HCT116 (cell line): ENCODE data around the gene STK32C. TPM values are rescaled to one million over a fixed set of nuclear protein-coding genes. Genes with fewer than 3 reads are reported as not detected.

Experiments used
- ATAC-seq: fragments of 200-7000 bp; cut with Tn5 transposase; 2 replicates; pipeline ENCODE4 v1.9.1; 2020; ENCODE audit warnings: mild to moderate bottlenecking, moderate library complexity
- BruUV-seq: library from RNA; stranded (reverse); fragments of 400-500 nt; replicated peaks from 2 replicates; lab custom pipeline; 2021; lab: Mats Ljungman, UMichigan
- CTCF ChIA-PET: fragments of 300-600 bp; sonication (Branson Sonifier 250); formaldehyde crosslinking; loops from one replicate; lab custom pipeline; 2021; ENCODE audit warnings: antibody characterized with exemption; lab: Charles Lee
- POLR2A ChIA-PET: fragments of 300-600, 350-600 bp; sonication (Branson Sonifier 250); formaldehyde crosslinking; loops from one replicate; lab custom pipeline; 2021; ENCODE audit warnings: antibody characterized with exemption; lab: Charles Lee
- RAD21 ChIA-PET, 2 experiments: fragments of 300-600 bp; sonication (Branson Sonifier 250); formaldehyde crosslinking; loops; one replicate each; lab custom pipeline; 2023; ENCODE audit warnings: low total read pairs in 2 of 2; ENCODE audit not compliant: uncharacterized antibody in 2 of 2, unreplicated experiment in 2 of 2, low non-redundant PET in 1 of 2; lab: Charles Lee
- DNase-seq: peaks from one replicate; pipeline ENCODE4 v3.0.0-alpha.2; 2010; ENCODE audit warnings: low read depth, low spot score
- H2AFZ ChIP-seq: fragments of 200-600 bp; shearing (Covaris generic), sonication (generic); 2 replicates; pipeline ENCODE4 v1.6.1; 2017; ENCODE audit warnings: low read depth, mixed run types, mixed read lengths, antibody characterized with exemption, low read length; ENCODE audit not compliant: poor library complexity, severe bottlenecking
- H3K27ac ChIP-seq: 2 replicates; pipeline ENCODE4 v1.5.1; 2012; ENCODE audit warnings: low read depth, low read length
- H3K27me3 ChIP-seq: fragments of 200-600 bp; sonication (generic); 2 replicates; pipeline ENCODE4 v1.6.1; 2016; ENCODE audit warnings: mixed run types, low read length, mixed read lengths; ENCODE audit not compliant: insufficient read depth
- H3K36me3 ChIP-seq, 2 experiments: fragments of 200-500 bp in 1 of 2; fragments of 200-600 bp in 1 of 2; sonication (Bioruptor generic) in 1 of 2; sonication (generic) in 1 of 2; 2 replicates each; pipeline versions ENCODE4 v1.5.1 to v1.6.1; 2014 to 2016; ENCODE audit warnings: low read length in 2 of 2, inconsistent platforms in 1 of 2, mixed read lengths in 1 of 2, mixed run types in 1 of 2; ENCODE audit not compliant: insufficient read depth in 2 of 2, control insufficient read depth in 1 of 2
- H3K4me1 ChIP-seq, 2 experiments: fragments of 200-600 bp in 1 of 2; sonication (generic) in 1 of 2; 2 replicates each; pipeline versions ENCODE4 v1.5.1 to v1.6.1; 2012 to 2017; ENCODE audit warnings: low read length in 2 of 2, inconsistent platforms in 1 of 2, mild to moderate bottlenecking in 1 of 2, mixed read lengths in 1 of 2, mixed run types in 1 of 2, moderate library complexity in 1 of 2; ENCODE audit not compliant: insufficient read depth in 2 of 2, control insufficient read depth in 1 of 2
- H3K4me2 ChIP-seq: fragments of 200-600 bp; sonication (generic); 2 replicates; pipeline ENCODE4 v1.6.1; 2017; ENCODE audit warnings: mixed run types, low read length, mixed read lengths
- H3K4me3 ChIP-seq, 2 experiments: fragments of 200-600 bp in 1 of 2; sonication (generic) in 1 of 2; replicated peaks in 1 of 2; 2 replicates each; pipeline ENCODE4 v1.5.1; 2011 to 2016; ENCODE audit warnings: low read length in 2 of 2, control low read depth in 1 of 2, low read depth in 1 of 2, mild to moderate bottlenecking in 1 of 2, mixed read lengths in 1 of 2, mixed run types in 1 of 2
- H3K79me2 ChIP-seq: fragments of 200-600 bp; sonication (generic); 2 replicates; pipeline ENCODE4 v1.6.1; 2017; ENCODE audit warnings: mild to moderate bottlenecking, mixed run types, low read length, moderate library complexity, mixed read lengths; ENCODE audit not compliant: insufficient read depth
- H3K9ac ChIP-seq: fragments of 200-600 bp; sonication (generic); 2 replicates; pipeline ENCODE4 v1.6.1; 2016; ENCODE audit warnings: low read length, mixed read lengths
- H3K9me2 ChIP-seq: fragments of 200-600 bp; sonication (generic), shearing (Covaris generic); 2 replicates; pipeline ENCODE4 v1.6.1; 2017; ENCODE audit warnings: mixed run types, mild to moderate bottlenecking, moderate library complexity; ENCODE audit not compliant: insufficient read depth
- H3K9me3 ChIP-seq, 2 experiments: fragments of 200-500 bp in 1 of 2; fragments of 200-600 bp in 1 of 2; sonication (Bioruptor generic) in 1 of 2; sonication (generic) in 1 of 2; 2 replicates each; pipeline ENCODE4 v1.6.1; 2014 to 2017; ENCODE audit warnings: low read length in 2 of 2, mixed read lengths in 2 of 2, inconsistent platforms in 1 of 2, low read depth in 1 of 2, mild to moderate bottlenecking in 1 of 2, mixed run types in 1 of 2, moderate library complexity in 1 of 2; ENCODE audit not compliant: control insufficient read depth in 1 of 2, insufficient read depth in 1 of 2
- H4K20me1 ChIP-seq: fragments of 200-600 bp; sonication (generic), shearing (Covaris generic); 2 replicates; pipeline ENCODE4 v1.6.1; 2017; ENCODE audit warnings: mixed run types, mild to moderate bottlenecking, moderate library complexity; ENCODE audit not compliant: insufficient read depth
- ATF3 ChIP-seq: IDR thresholded peaks from 2 replicates; pipeline ENCODE4 v1.6.1; 2012
- CTCF ChIP-seq, 3 experiments: fragments of 200-600 bp in 1 of 3; sonication (generic) in 1 of 3; IDR thresholded peaks in 2 of 3; conservative IDR thresholded peaks in 1 of 3; 2 replicates each; pipeline ENCODE4 v1.5.1; 2012 to 2017; ENCODE audit warnings: low read depth in 2 of 3, low read length in 2 of 3, antibody characterized with exemption in 1 of 3, borderline replicate concordance in 1 of 3, control low read depth in 1 of 3, mild to moderate bottlenecking in 1 of 3, mixed read lengths in 1 of 3, mixed run types in 1 of 3, moderate library complexity in 1 of 3; ENCODE audit not compliant: insufficient read depth in 1 of 3
- ELF1 ChIP-seq: IDR thresholded peaks from 2 replicates; pipeline ENCODE4 v1.6.1; 2012; ENCODE audit warnings: low read depth, borderline replicate concordance
- JUND ChIP-seq: IDR thresholded peaks from 2 replicates; pipeline ENCODE4 v1.6.1; 2012
- MAX ChIP-seq: IDR thresholded peaks from 2 replicates; pipeline ENCODE4 v1.6.1; 2012
- POLR2A ChIP-seq: IDR thresholded peaks from 2 replicates; pipeline ENCODE4 v1.7.0; 2011; ENCODE audit warnings: borderline replicate concordance; ENCODE audit not compliant: insufficient read depth, insufficient read length; ENCODE audit errors: extremely low read depth
- POLR2AphosphoS5 ChIP-seq: IDR thresholded peaks from 2 replicates; pipeline ENCODE4 v1.6.1; 2011; ENCODE audit warnings: mild to moderate bottlenecking, low read depth, low read length, moderate library complexity
- REST ChIP-seq: IDR thresholded peaks from 2 replicates; pipeline ENCODE4 v1.6.1; 2012; ENCODE audit warnings: low read depth
- SIN3A ChIP-seq: IDR thresholded peaks from 2 replicates; pipeline ENCODE4 v1.6.1; 2012; ENCODE audit warnings: low read depth
- SP1 ChIP-seq: IDR thresholded peaks from 2 replicates; pipeline ENCODE4 v1.6.1; 2012; ENCODE audit warnings: low read depth
- SRF ChIP-seq: IDR thresholded peaks from 2 replicates; pipeline ENCODE4 v1.6.1; 2012; ENCODE audit warnings: low read depth
- YY1 ChIP-seq: IDR thresholded peaks from 2 replicates; pipeline ENCODE4 v1.6.1; 2011; ENCODE audit warnings: low read length, low read depth, moderate library complexity, mild to moderate bottlenecking; ENCODE audit not compliant: insufficient replicate concordance; ENCODE audit errors: extremely low read depth
- intact Hi-C: fragments of 100-400 bp; cut with micrococcal nuclease; formaldehyde crosslinking; loops from 2 replicates; pipeline ENCODE4 v1.10.0; 2022
- total RNA-seq: library from RNA; stranded (reverse); gene quantifications from one replicate; pipeline ENCODE4 v1.2.1, GENCODE V29; 2021; ENCODE audit not compliant: unreplicated experiment

STK32C gene
- total RNA-seq, 1 experiment from 2014 or later = 29.7 TPM

- Histone ChIP-seq H3K27me3 (no peaks in the 10 kb centered on the region), H3K79me2 (no peaks in the 10 kb centered on the region), H3K9ac (no peak overlapping the region), H3K9me2 (no peaks in the 10 kb centered on the region), H3K36me3 (no peaks in the 10 kb centered on the region), H3K4me1 (no peaks in the 10 kb centered on the region), H3K9me3 (no peaks in the 10 kb centered on the region), H3K4me3 (no peak overlapping the region), H4K20me1 (no peaks in the 10 kb centered on the region), H3K27ac (no peak overlapping the region), H3K4me2 (no peak overlapping the region), H2AFZ (no peak overlapping the region)
- RAD21 ChIA-PET = no interaction called here
- intact Hi-C loops = no loop called here
- POLR2A ChIA-PET = no interaction called here
- DNase-seq (no peak), ATAC-seq (no peak)
- BruUV-seq = no TSS peak
- CTCF ChIA-PET = no interaction called here
- TF ChIP-seq REST (peak; percentile 77), SIN3A (no peak)
Observed at GRCh38 chr10:132193907-132194552, 113.7 kb downstream of the STK32C start.

- no peak overlapping the region for H3K4me2 ChIP-seq
- H3K9me2 ChIP-seq = no peaks in the 10 kb centered on the region
- no peaks in the 10 kb centered on the region for H3K79me2 ChIP-seq
- no TSS peak for BruUV-seq
- no peak overlapping the region for H2AFZ ChIP-seq
- TF ChIP-seq POLR2AphosphoS5 (no peak), ELF1 (no peak), SRF (no peak), CTCF (IDR thresholded peaks at IDR 0.05 in 2 of 3, conservative IDR thresholded peaks at IDR 0.05 in 1 of 3; ENCODE audit: borderline replicate concordance in 1 of 3, insufficient read depth in 1 of 3, low read depth in 2 of 3, low read length in 2 of 3) (no peak), POLR2A (no peak), SIN3A (no peak), ATF3 (no peak), MAX (no peak), JUND (no peak), SP1 (no peak), YY1 (no peak)
- no peak for DNase-seq
- ChIA-PET POLR2A (no interaction called here), CTCF (no interaction called here), RAD21 (no interaction called here)
- H3K4me3 ChIP-seq = no peak overlapping the region
- no peaks in the 10 kb centered on the region for H4K20me1 ChIP-seq
- no peaks in the 10 kb centered on the region for H3K27me3 ChIP-seq
- no peak for ATAC-seq
- H3K36me3 ChIP-seq = no peaks in the 10 kb centered on the region
- intact Hi-C loops = no loop called here
- H3K9me3 ChIP-seq = no peaks in the 10 kb centered on the region
- H3K27ac ChIP-seq = no peak overlapping the region
- H3K4me1 ChIP-seq = no peaks in the 10 kb centered on the region
- no peak overlapping the region for H3K9ac ChIP-seq
Observed at GRCh38 chr10:132192991-132193665, 114.6 kb downstream of the STK32C start.
